Measurements from ENCODE around the gene AK5. TPM values are rescaled to one million over a fixed set of nuclear protein-coding genes. Genes with fewer than 3 reads are reported as not detected.

Gene AK5
- polyA plus RNA-seq, 2 of the 4 experiments (the other 2 are of a cell fraction) = 4.9 to 6.1 TPM

DNA sequence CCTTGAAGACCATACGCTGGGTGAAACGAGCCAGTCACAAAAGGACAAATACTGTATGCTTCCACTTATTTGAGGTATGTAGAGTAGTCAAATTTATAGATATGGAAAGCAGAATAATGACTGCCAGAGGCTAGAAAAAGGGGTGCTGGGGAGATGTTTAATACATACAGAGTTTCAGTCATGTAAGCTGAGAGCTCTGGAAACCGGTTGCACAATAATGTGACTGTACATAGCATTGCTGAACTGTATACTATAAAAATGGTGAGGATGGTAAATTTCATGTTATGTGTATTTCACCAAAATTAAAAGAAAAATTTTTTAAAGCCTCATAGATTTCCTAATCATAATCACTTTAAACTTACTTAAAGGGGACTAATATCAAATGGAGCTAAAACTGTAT lies 289.8 kb downstream of the AK5 start:
- H3K27ac ChIP-seq = no peak overlapping the region
- no peak for ATAC-seq
- H3K9me3 ChIP-seq = no peaks in the 10 kb centered on the region
- CTCF ChIA-PET = interaction anchor here (1.7 kb wide), 1 partner anchor 15 kb away, joined by 4 read pairs; no protein-coding TSS in a partner anchor
- no peak for DNase-seq (ENCODE audit: low read depth in 1 of 2, low spot score in 1 of 2)
- TF ChIP-seq RCOR1 (IDR thresholded peaks at IDR 0.05; ENCODE audit: low read depth, low read length) (no peak), HOXB5 (CRISPR knock-in tag; IDR thresholded peaks at IDR 0.05) (no peak), CEBPB (IDR thresholded peaks at IDR 0.05) (no peak), MYC (IDR thresholded peaks at IDR 0.05; ENCODE audit: borderline replicate concordance, low read length) (no peak)
- TF ChIP-seq, protein P1, sequence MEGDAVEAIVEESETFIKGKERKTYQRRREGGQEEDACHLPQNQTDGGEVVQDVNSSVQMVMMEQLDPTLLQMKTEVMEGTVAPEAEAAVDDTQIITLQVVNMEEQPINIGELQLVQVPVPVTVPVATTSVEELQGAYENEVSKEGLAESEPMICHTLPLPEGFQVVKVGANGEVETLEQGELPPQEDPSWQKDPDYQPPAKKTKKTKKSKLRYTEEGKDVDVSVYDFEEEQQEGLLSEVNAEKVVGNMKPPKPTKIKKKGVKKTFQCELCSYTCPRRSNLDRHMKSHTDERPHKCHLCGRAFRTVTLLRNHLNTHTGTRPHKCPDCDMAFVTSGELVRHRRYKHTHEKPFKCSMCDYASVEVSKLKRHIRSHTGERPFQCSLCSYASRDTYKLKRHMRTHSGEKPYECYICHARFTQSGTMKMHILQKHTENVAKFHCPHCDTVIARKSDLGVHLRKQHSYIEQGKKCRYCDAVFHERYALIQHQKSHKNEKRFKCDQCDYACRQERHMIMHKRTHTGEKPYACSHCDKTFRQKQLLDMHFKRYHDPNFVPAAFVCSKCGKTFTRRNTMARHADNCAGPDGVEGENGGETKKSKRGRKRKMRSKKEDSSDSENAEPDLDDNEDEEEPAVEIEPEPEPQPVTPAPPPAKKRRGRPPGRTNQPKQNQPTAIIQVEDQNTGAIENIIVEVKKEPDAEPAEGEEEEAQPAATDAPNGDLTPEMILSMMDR (IDR thresholded peaks at IDR 0.05) = no peak
- WGBS (ENCODE audit: missing lambda C conversion rate) = 94% methylated on average over 3 of the region's 3 CpGs
- H3K4me3 ChIP-seq = no peak overlapping the region
- H3K4me2 ChIP-seq = no peak overlapping the region
- no peak for FAIRE-seq
- POLR2A ChIA-PET = no interaction called here
- no peaks in the 10 kb centered on the region for H3K4me1 ChIP-seq

DNA sequence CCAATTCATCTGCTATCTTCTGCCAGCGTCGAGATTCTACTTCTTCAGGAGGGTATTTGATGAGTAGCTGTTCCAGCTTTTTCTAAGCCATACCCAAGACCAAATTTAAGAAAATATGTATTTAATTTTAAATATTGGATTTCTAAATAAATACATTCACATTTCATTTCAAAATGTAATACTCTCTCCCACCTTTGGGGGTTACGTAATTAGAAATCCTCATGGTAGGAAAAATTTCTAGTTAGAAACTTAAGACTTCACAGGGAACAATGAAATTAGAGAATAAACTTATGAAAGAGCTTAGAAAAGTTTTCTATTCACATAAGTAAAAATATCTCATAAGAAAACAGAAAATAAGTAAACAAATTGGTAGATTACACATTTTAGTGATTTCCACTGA lies 297.7 kb downstream of the AK5 start:
- no peak overlapping the region for H3K4me2 ChIP-seq
- ATAC-seq (no peak), DNase-seq (ENCODE audit: low read depth in 1 of 2, low spot score in 1 of 2) (no peak), FAIRE-seq (no peak)
- POLR2A ChIA-PET = no interaction called here
- no peak overlapping the region for H3K4me3 ChIP-seq
- CTCF ChIA-PET = interaction anchor here (0.8 to 1.1 kb wide), 3 partner anchors 21 to 46 kb away, joined by 3 to 5 read pairs (median 4); no protein-coding TSS in a partner anchor
- TF ChIP-seq RARB (CRISPR knock-in tag; IDR thresholded peaks at IDR 0.05) (no peak), ZFP36 (IDR thresholded peaks at IDR 0.05; ENCODE audit: borderline replicate concordance, partially characterized antibody) (no peak)
- no peaks in the 10 kb centered on the region for H3K4me1 ChIP-seq
- no peak overlapping the region for H3K27ac ChIP-seq
- WGBS (ENCODE audit: missing lambda C conversion rate) = 94% methylated on average over 3 of the region's 3 CpGs
- H3K9me3 ChIP-seq = no peaks in the 10 kb centered on the region

DNA sequence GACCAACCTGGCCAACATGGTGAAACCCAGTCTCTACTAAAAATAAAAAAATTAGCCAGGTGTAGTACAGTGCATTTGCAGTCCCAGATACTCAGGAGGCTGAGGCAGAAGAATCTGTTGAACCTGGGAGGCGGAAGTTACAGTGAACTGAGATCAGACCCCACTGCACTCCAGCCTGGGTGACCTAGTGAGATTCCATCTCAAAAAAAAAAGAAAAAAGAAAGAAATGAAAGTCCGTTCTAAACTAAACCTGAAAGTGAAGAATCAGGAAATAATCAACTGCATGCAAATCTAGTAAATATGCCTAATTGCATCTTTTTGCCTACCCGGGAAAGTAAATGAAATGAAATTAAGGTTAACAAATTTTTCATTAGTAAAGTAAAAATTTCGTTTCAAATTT lies 301.1 kb downstream of the AK5 start:
- no peaks in the 10 kb centered on the region for H3K9me3 ChIP-seq
- TF ChIP-seq SMC3 (IDR thresholded peaks at IDR 0.05) = no peak
- no peak for TF ChIP-seq NFE2L2 (conservative IDR thresholded peaks at IDR 0.05; ENCODE audit: low read length)
- TF ChIP-seq GATA3 (IDR thresholded peaks at IDR 0.05; ENCODE audit: borderline replicate concordance) = no peak
- TF ChIP-seq FOSL2 (IDR thresholded peaks at IDR 0.05) = no peak
- no peak for TF ChIP-seq FOSL2 (CRISPR knock-in tag; IDR thresholded peaks at IDR 0.05)
- TF ChIP-seq EHF (CRISPR knock-in tag; IDR thresholded peaks at IDR 0.05) = no peak
- TF ChIP-seq TP53 (CRISPR knock-in tag; IDR thresholded peaks at IDR 0.05) = no peak
- no peak for TF ChIP-seq POLR2AphosphoS2 (conservative IDR thresholded peaks at IDR 0.05; ENCODE audit: low read length)
- TF ChIP-seq CHD4 (IDR thresholded peaks at IDR 0.05; ENCODE audit: borderline replicate concordance) = no peak
- FAIRE-seq = no peak
- WGBS (ENCODE audit: missing lambda C conversion rate) = 74% methylated on average over 4 of the region's 4 CpGs
- no peak for ATAC-seq
- no peak overlapping the region for H3K4me3 ChIP-seq
- 0 out of 3 replicates have a peak, but pooled peaks cover 3% of the 10 kb centered on the region for H3K4me1 ChIP-seq
- no peak overlapping the region for H3K4me2 ChIP-seq
- H3K27ac ChIP-seq = no peak overlapping the region
- POLR2A ChIA-PET = no interaction called here
- CTCF ChIA-PET = no interaction called here
- DNase-seq (ENCODE audit: low read depth in 1 of 2, low spot score in 1 of 2) = no peak

DNA sequence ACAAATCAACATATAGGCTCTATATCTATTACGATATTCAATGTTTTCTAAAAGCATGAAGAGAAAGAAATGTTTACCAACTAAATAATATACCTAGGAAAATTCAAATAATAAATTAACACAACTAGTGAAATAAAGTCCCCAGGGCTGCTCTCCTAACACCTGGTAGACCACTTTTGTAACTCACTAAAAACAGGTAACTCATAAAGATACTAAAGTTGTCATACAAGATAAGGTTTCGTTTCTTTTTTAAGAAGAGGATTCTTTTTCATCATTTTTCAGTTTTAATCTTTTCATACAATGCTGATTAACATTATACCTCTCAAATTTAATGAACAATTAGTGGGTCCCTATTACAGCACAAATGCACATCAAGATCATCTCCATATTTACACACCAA lies 301.7 kb downstream of the AK5 start:
- DNase-seq (ENCODE audit: low read depth in 1 of 2, low spot score in 1 of 2) (no peak), ATAC-seq (no peak), FAIRE-seq (no peak)
- no peaks in the 10 kb centered on the region for H3K9me3 ChIP-seq
- 88% methylated on average over 2 of the region's 2 CpGs for whole genome bisulfite sequencing (ENCODE audit: missing lambda C conversion rate)
- 0 out of 3 replicates have a peak, but pooled peaks cover 3% of the 10 kb centered on the region for H3K4me1 ChIP-seq
- POLR2A ChIA-PET = no interaction called here
- H3K27ac ChIP-seq = no peak overlapping the region
- no peak overlapping the region for H3K4me2 ChIP-seq
- TF ChIP-seq, protein P2, sequence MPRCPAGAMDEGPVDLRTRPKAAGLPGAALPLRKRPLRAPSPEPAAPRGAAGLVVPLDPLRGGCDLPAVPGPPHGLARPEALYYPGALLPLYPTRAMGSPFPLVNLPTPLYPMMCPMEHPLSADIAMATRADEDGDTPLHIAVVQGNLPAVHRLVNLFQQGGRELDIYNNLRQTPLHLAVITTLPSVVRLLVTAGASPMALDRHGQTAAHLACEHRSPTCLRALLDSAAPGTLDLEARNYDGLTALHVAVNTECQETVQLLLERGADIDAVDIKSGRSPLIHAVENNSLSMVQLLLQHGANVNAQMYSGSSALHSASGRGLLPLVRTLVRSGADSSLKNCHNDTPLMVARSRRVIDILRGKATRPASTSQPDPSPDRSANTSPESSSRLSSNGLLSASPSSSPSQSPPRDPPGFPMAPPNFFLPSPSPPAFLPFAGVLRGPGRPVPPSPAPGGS (IDR thresholded peaks at IDR 0.05) = no peak
- TF ChIP-seq NFE2L2 (conservative IDR thresholded peaks at IDR 0.05; ENCODE audit: low read length) (no peak), JUNB (IDR thresholded peaks at IDR 0.05) (no peak), RAD21 (conservative IDR thresholded peaks at IDR 0.05 in 1 of 2, IDR thresholded peaks at IDR 0.05 in 1 of 2) (no peak), GATA3 (IDR thresholded peaks at IDR 0.05; ENCODE audit: borderline replicate concordance) (no peak), HOXB13 (CRISPR knock-in tag; IDR thresholded peaks at IDR 0.05; ENCODE audit: low read depth) (no peak), HOXA7 (CRISPR knock-in tag; IDR thresholded peaks at IDR 0.05) (no peak), CBX2 (IDR thresholded peaks at IDR 0.05; ENCODE audit: borderline replicate concordance, low read depth) (no peak), PHF8 (IDR thresholded peaks at IDR 0.05; ENCODE audit: borderline replicate concordance, low read depth) (no peak), NR3C1 (IDR thresholded peaks at IDR 0.05) (no peak), ZFP36 (IDR thresholded peaks at IDR 0.05; ENCODE audit: borderline replicate concordance, partially characterized antibody) (no peak), KDM5A (IDR thresholded peaks at IDR 0.05) (no peak)
- no peak overlapping the region for H3K4me3 ChIP-seq
- CTCF ChIA-PET = no interaction called here

Measured in A549 (cell line).